ENCODE data around the gene NOX4.

DNA sequence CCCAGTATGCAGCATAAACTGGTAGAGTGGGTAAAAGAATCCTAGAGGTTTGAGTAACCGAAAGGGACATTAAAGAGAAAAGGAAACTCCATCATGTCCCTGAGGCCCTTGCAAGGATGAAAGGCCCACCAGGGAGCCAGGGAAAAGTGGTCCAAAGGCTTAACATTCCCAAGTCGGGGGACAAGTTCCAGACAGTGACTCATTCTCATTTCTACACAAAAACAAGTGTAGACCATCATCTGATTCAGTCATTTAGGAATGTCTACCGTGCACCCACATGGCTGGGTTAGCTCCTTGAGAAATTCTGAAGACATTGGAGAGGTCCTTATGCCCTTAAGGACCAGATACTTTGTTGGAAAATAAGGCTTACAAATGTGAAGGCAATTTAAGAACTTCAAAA is 4.8 kb upstream of the NOX4 start:
- TF ChIP-seq, protein P1, sequence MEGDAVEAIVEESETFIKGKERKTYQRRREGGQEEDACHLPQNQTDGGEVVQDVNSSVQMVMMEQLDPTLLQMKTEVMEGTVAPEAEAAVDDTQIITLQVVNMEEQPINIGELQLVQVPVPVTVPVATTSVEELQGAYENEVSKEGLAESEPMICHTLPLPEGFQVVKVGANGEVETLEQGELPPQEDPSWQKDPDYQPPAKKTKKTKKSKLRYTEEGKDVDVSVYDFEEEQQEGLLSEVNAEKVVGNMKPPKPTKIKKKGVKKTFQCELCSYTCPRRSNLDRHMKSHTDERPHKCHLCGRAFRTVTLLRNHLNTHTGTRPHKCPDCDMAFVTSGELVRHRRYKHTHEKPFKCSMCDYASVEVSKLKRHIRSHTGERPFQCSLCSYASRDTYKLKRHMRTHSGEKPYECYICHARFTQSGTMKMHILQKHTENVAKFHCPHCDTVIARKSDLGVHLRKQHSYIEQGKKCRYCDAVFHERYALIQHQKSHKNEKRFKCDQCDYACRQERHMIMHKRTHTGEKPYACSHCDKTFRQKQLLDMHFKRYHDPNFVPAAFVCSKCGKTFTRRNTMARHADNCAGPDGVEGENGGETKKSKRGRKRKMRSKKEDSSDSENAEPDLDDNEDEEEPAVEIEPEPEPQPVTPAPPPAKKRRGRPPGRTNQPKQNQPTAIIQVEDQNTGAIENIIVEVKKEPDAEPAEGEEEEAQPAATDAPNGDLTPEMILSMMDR (IDR thresholded peaks at IDR 0.05), result no peak
- no peak for TF ChIP-seq ZFX (IDR thresholded peaks at IDR 0.05; ENCODE audit: borderline replicate concordance)

Measured in 22Rv1 (cell line).